ENCODE measurements around the gene P2RY6. TPM values are rescaled to one million over a fixed set of nuclear protein-coding genes. Genes with fewer than 3 reads are reported as not detected.
A peak's percentile ranks its signal among the peaks of the same experiment; 100 is the strongest.

Gene P2RY6
- total and polyA plus RNA-seq, 2 of the 8 experiments (the other 6 are each of a cell fraction or from before 2014, with no cell fraction given), result 0.15 TPM; not detected in 1

- no peak overlapping the region for H3K27ac ChIP-seq (ENCODE audit: low read depth, low read length)
- peak overlapping the region; percentile 58; the same call in 1 of the 2 replicates for H4K8ac ChIP-seq (ENCODE audit: extremely low read depth, insufficient read depth, low read length)
- H3K27me3 ChIP-seq (replicated peaks in 1 of 4; ENCODE audit: control insufficient read depth in 3 of 4, extremely low read depth in 1 of 4, insufficient read depth in 3 of 4, low read length in 3 of 4), result no peaks in the 10 kb centered on the region; a peak in 1 of 7 replicates
- H2BK120ac ChIP-seq (replicated peaks; ENCODE audit: low read depth, low read length), result no peak overlapping the region
- H3K4me2 ChIP-seq (ENCODE audit: insufficient read depth in 1 of 2, low read depth in 2 of 2, low read length in 2 of 2), result no peak overlapping the region
- H4K5ac ChIP-seq (ENCODE audit: insufficient read length, low read depth, low read length), result no peak overlapping the region
- H3K9me3 ChIP-seq (ENCODE audit: insufficient read depth in 2 of 2, low read depth in 1 of 2, low read length in 1 of 2), result no peaks in the 10 kb centered on the region
- no peak overlapping the region for H2BK15ac ChIP-seq (ENCODE audit: low read length)
- no peaks in the 10 kb centered on the region; a peak in 2 of 7 replicates for H3K4me1 ChIP-seq (replicated peaks in 1 of 4; ENCODE audit: control insufficient read depth in 3 of 4, insufficient read depth in 4 of 4, low read length in 3 of 4)
- no peak overlapping the region; the same call in 1 of the 2 replicates for H2AK5ac ChIP-seq (ENCODE audit: low read depth, low read length)
- POLR2A ChIA-PET (ENCODE audit: partially characterized antibody), result no interaction called here
- H3K14ac ChIP-seq (ENCODE audit: insufficient read length), result no peak overlapping the region
- no peak overlapping the region for H2AFZ ChIP-seq (ENCODE audit: low read length)
- CTCF ChIA-PET (ENCODE audit: partially characterized antibody), result interaction anchor here (1.0 to 15.2 kb wide), 8 partner anchors 8 to 78 kb away, joined by 3 to 233 read pairs (median 6); partner anchors contain the start of gene P2RY6
- H3K4me3 ChIP-seq (ENCODE audit: extremely low read depth in 1 of 4, insufficient read depth in 2 of 4, low read depth in 3 of 4, low read length in 4 of 4), result no peak overlapping the region
- no peaks in the 10 kb centered on the region for H4K20me1 ChIP-seq (replicated peaks in 1 of 2; ENCODE audit: control insufficient read depth in 1 of 2, insufficient read depth in 2 of 2, low read length in 2 of 2)
- no peak overlapping the region for H3K18ac ChIP-seq (ENCODE audit: extremely low read depth, low read length)
- H3K56ac ChIP-seq (replicated peaks; ENCODE audit: insufficient read length, low read depth, low read length), result no peak overlapping the region
- H3K4ac ChIP-seq (replicated peaks; ENCODE audit: insufficient read length, low read depth, low read length), result no peak overlapping the region
- H2BK5ac ChIP-seq (ENCODE audit: low read depth, low read length), result no peak overlapping the region
- no peak for FAIRE-seq
- no peak for DNase-seq (ENCODE audit: low read depth in 1 of 2, low spot score in 2 of 2)
- no peak overlapping the region for H3K9ac ChIP-seq (replicated peaks in 1 of 4; ENCODE audit: extremely low read depth in 1 of 4, low read depth in 3 of 4, low read length in 3 of 4)
- H2BK12ac ChIP-seq (ENCODE audit: low read depth, low read length), result no peak overlapping the region
- WGBS, 2 experiments (ENCODE audit: extremely low coverage in 1 of 2, insufficient coverage in 1 of 2, insufficient read length in 1 of 2, insufficient replicate concordance in 2 of 2, low coverage in 1 of 2, low lambda C conversion rate in 2 of 2, missing lambda C conversion rate in 1 of 2), result 100% methylated on average over 3 of the region's 3 CpGs; no CpG with 5 or more reads in 1 of the 2 experiments
- H2BK20ac ChIP-seq (ENCODE audit: low read length), result no peak overlapping the region
- no peaks in the 10 kb centered on the region for H3K79me2 ChIP-seq (ENCODE audit: control insufficient read depth in 1 of 2, insufficient read depth in 2 of 2, low read length in 2 of 2)
- H3K36me3 ChIP-seq (ENCODE audit: control insufficient read depth in 2 of 4, insufficient read depth in 4 of 4, low read length in 3 of 4), result no peaks in the 10 kb centered on the region
- no peak overlapping the region for H4K91ac ChIP-seq (replicated peaks; ENCODE audit: insufficient read length, low read length)
- H3K23me2 ChIP-seq (ENCODE audit: low read depth, low read length), result no peaks in the 10 kb centered on the region
- no peaks in the 10 kb centered on the region for H3K79me1 ChIP-seq (ENCODE audit: low read depth, low read length)
- no peak overlapping the region for H3K23ac ChIP-seq (ENCODE audit: insufficient read length)
- TF ChIP-seq TAF1 (IDR thresholded peaks at IDR 0.05; ENCODE audit: low read depth, low read length) (no peak), TEAD4 (IDR thresholded peaks at IDR 0.05; ENCODE audit: low read depth, low read length) (no peak), CBX5 (IDR thresholded peaks at IDR 0.05; ENCODE audit: low read depth, low read length) (no peak), KDM5A (IDR thresholded peaks at IDR 0.05; ENCODE audit: low read length) (no peak), CTBP2 (IDR thresholded peaks at IDR 0.05; ENCODE audit: borderline replicate concordance, insufficient read depth, insufficient read length, low read length) (no peak), BACH1 (IDR thresholded peaks at IDR 0.05; ENCODE audit: low read length) (no peak), MAX (IDR thresholded peaks at IDR 0.05) (no peak), ATF3 (IDR thresholded peaks at IDR 0.05; ENCODE audit: insufficient read depth, low read depth, low read length) (no peak), NANOG (IDR thresholded peaks at IDR 0.05; ENCODE audit: insufficient read depth, low read depth, low read length, poor library complexity, severe bottlenecking) (no peak), HDAC6 (IDR thresholded peaks at IDR 0.05; ENCODE audit: low read depth, low read length) (no peak)
These were observed 9.1 kb downstream of the P2RY6 start for GRCh38 chr11:73281201-73281741.

All from H1 (cell line).